CD4-positive, alpha-beta T cell treated with Interleukin-10 for 1 hour (primary cell): Measurements from ENCODE around the gene LEPROT.
A peak's percentile ranks its signal among the peaks of the same experiment; 100 is the strongest.
"Not testable (repeated sequence)": the region's sequence is repeated elsewhere in the genome, so short reads cannot be mapped to it uniquely, and the experiment has no call there.

Experiments
- DNase-seq: peaks from one replicate; pipeline ENCODE4 v3.0.0-alpha.2; 2020

The LEPROT gene

GRCh38 chr1:65441464-65441863 is 21.0 kb downstream of the LEPROT start:
- no peak for DNase-seq

- no peak for DNase-seq
Measured at GRCh38 chr1:65442442-65442841, 22.0 kb downstream of the LEPROT start.

- DNase-seq, result no peak
Measured at GRCh38 chr1:65443647-65444046, 23.2 kb downstream of the LEPROT start.

GRCh38 chr1:65444128-65444640 is 23.7 kb downstream of the LEPROT start:
- no peak for DNase-seq

GRCh38 chr1:65445837-65446236 is 25.4 kb downstream of the LEPROT start:
- DNase-seq, result no peak

- DNase-seq, result no peak
Measured at GRCh38 chr1:65449214-65449823, 28.9 kb downstream of the LEPROT start.

GRCh38 chr1:65455678-65456077 is 35.2 kb downstream of the LEPROT start:
- DNase-seq, result not testable (repeated sequence)

- DNase-seq, result no peak
Measured at GRCh38 chr1:65456481-65456880, 36.0 kb downstream of the LEPROT start.

GRCh38 chr1:65457868-65458267 is 37.4 kb downstream of the LEPROT start:
- no peak for DNase-seq

GRCh38 chr1:65458730-65459396 is 38.4 kb downstream of the LEPROT start:
- no peak for DNase-seq

GRCh38 chr1:65459397-65459768 is 38.9 kb downstream of the LEPROT start:
- peak; percentile 8 for DNase-seq

GRCh38 chr1:65465837-65466236 is 45.4 kb downstream of the LEPROT start:
- not testable (repeated sequence) for DNase-seq

GRCh38 chr1:65467536-65467935 is 47.1 kb downstream of the LEPROT start:
- no peak for DNase-seq

GRCh38 chr1:65469126-65469888 is 48.8 kb downstream of the LEPROT start:
- DNase-seq, result no peak

- DNase-seq, result no peak
Measured at GRCh38 chr1:65469889-65470340, 49.4 kb downstream of the LEPROT start.

GRCh38 chr1:65470766-65471165 is 50.3 kb downstream of the LEPROT start:
- no peak for DNase-seq

- DNase-seq, result no peak
Measured at GRCh38 chr1:65471213-65471833, 50.9 kb downstream of the LEPROT start.

GRCh38 chr1:65471861-65472332 is 51.4 kb downstream of the LEPROT start:
- DNase-seq, result no peak

- DNase-seq, result no peak
Measured at GRCh38 chr1:65476327-65476726, 55.9 kb downstream of the LEPROT start.

GRCh38 chr1:65477414-65478378 is 57.2 kb downstream of the LEPROT start:
- no peak for DNase-seq

- DNase-seq, result no peak
Measured at GRCh38 chr1:65478379-65479026, 58.0 kb downstream of the LEPROT start.
